Measurements from ENCODE around the gene NARS2. TPM values are rescaled to one million over a fixed set of nuclear protein-coding genes. Genes with fewer than 3 reads are reported as not detected.
"Not testable (repeated sequence)": the region's sequence is repeated elsewhere in the genome, so short reads cannot be mapped to it uniquely, and the experiment has no call there.

Gene NARS2
- total RNA-seq, 4 donors from 2014 or later = 10.6 to 20.3 (median 12.9) TPM

GRCh38 chr11:78526497-78527146, 48.0 kb downstream of the NARS2 start:
- ATAC-seq (ENCODE audit: low FRiP score) (no peak), DNase-seq (ENCODE audit: low spot score) (no peak)
- TF ChIP-seq, protein P1, sequence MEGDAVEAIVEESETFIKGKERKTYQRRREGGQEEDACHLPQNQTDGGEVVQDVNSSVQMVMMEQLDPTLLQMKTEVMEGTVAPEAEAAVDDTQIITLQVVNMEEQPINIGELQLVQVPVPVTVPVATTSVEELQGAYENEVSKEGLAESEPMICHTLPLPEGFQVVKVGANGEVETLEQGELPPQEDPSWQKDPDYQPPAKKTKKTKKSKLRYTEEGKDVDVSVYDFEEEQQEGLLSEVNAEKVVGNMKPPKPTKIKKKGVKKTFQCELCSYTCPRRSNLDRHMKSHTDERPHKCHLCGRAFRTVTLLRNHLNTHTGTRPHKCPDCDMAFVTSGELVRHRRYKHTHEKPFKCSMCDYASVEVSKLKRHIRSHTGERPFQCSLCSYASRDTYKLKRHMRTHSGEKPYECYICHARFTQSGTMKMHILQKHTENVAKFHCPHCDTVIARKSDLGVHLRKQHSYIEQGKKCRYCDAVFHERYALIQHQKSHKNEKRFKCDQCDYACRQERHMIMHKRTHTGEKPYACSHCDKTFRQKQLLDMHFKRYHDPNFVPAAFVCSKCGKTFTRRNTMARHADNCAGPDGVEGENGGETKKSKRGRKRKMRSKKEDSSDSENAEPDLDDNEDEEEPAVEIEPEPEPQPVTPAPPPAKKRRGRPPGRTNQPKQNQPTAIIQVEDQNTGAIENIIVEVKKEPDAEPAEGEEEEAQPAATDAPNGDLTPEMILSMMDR (IDR thresholded peaks at IDR 0.05) = no peak

DNA sequence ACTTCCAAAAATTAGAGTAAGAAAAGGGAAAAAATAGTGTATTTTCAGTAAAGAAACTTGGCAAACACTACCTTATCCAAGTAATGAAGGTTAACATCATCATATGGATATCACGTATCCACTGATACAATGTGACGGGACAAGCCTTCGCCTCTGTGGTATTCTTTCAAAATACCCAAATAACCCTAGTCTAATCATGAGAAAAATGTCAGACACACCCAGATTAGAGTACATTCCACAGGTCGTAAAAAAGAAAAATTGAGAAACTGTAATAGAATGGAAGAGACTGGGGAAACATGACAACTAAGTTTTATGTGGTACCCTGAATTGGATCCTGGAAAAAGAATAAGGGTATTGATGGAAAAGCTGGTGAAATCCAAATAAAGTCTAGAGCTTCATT, 48.9 kb downstream of the NARS2 start:
- no peak for ATAC-seq (ENCODE audit: low FRiP score)
- no peak for DNase-seq (ENCODE audit: low spot score)
- TF ChIP-seq, protein P1 (IDR thresholded peaks at IDR 0.05) = no peak

GRCh38 chr11:78520230-78520629, 54.4 kb downstream of the NARS2 start:
- TF ChIP-seq, protein P1 (IDR thresholded peaks at IDR 0.05) = no peak
- DNase-seq (ENCODE audit: low spot score) = no peak
- ATAC-seq (ENCODE audit: low FRiP score) = no peak

DNA sequence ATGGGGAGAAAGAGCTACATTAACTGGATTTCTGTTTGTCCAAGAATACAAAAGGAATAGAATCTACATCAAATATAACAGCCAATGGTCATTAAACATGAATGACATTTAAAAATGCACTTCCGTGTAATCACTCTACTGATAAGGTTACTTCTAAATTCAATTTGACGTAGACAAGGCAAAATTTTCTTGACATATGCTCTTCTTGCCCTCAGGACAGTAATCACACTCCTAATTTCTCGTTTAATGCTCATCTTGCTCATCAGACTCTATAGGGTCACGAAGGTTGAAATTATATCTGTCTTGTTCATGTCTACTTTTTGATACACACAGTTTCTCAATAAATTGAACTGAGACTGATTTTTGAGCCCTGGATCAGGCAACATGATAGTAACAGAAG, 58.4 kb downstream of the NARS2 start:
- DNase-seq (ENCODE audit: low spot score) (no peak), ATAC-seq (ENCODE audit: low FRiP score) (no peak)
- TF ChIP-seq, protein P1 (IDR thresholded peaks at IDR 0.05) = no peak

- ATAC-seq (ENCODE audit: low FRiP score) = no peak
- TF ChIP-seq, protein P1 (IDR thresholded peaks at IDR 0.05) = no peak
- DNase-seq (ENCODE audit: low spot score) = no peak
Measured at GRCh38 chr11:78514922-78515502, 59.7 kb downstream of the NARS2 start.

- DNase-seq (ENCODE audit: low spot score); ATAC-seq (ENCODE audit: low FRiP score): not testable (repeated sequence)
Measured at GRCh38 chr11:78513085-78513484, 61.6 kb downstream of the NARS2 start.

- TF ChIP-seq, protein P1 (IDR thresholded peaks at IDR 0.05) = no peak
- no peak for DNase-seq (ENCODE audit: low spot score)
- no peak for ATAC-seq (ENCODE audit: low FRiP score)
Measured at GRCh38 chr11:78510597-78510996, 64.1 kb downstream of the NARS2 start.
